ENCODE data around the gene TP63.

TP63 gene

DNA sequence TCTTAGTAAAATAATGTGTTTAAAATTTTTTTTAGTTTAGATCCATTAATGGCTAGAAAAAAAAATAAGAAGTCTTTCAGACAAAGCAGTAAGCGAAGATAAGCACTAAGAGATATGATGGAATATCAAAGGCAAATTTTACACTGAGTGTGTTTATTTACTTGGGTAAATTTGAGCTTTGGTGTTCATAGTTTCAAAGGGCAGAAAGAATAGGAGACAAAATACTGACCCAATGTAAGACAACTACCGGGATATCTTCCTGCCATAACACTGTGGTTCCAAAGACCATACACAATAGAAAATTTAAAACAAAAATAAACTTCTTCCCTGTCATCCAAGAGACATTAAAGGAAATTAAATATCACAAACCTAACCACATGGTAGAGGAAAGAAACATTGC lies 25.5 kb upstream of the TP63 start:
- TF ChIP-seq ZBTB7A (IDR thresholded peaks at IDR 0.05; ENCODE audit: low read depth) = no peak
- TF ChIP-seq CREB1 (IDR thresholded peaks at IDR 0.05; ENCODE audit: low read depth) = no peak
- TF ChIP-seq CEBPB (IDR thresholded peaks at IDR 0.05) = no peak
- no peak for TF ChIP-seq TCF12 (IDR thresholded peaks at IDR 0.05; ENCODE audit: low read depth)

DNA sequence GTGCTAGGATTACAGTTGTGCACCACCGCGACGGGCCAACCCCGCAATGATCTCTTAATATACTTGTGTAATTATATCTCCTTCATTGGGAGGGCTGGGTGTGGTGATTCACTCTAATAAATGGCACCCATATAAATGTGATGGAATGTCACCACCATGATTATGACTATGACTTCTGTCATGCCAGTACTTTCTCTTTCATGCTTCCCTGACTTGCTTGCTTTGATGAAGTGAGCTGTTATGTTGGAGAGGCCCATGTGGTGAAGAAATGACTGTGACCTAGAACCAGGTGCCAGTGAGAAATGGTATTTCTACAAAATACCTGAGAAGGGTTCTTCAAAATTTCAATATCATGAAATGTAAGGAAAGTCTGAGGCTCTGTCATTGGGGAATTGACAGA lies 24.4 kb upstream of the TP63 start:
- no peak for TF ChIP-seq YY1 (IDR thresholded peaks at IDR 0.05; ENCODE audit: low read depth)
- 0 out of 2 replicates have a peak, but pooled peaks have one; percentile 7 for TF ChIP-seq TCF12 (IDR thresholded peaks at IDR 0.05; ENCODE audit: low read depth)
- TF ChIP-seq NFIC (IDR thresholded peaks at IDR 0.05) = no peak
- peak; percentile 38; the same call in 1 of the 2 replicates for TF ChIP-seq EP300 (IDR thresholded peaks at IDR 0.05; ENCODE audit: borderline replicate concordance)

DNA sequence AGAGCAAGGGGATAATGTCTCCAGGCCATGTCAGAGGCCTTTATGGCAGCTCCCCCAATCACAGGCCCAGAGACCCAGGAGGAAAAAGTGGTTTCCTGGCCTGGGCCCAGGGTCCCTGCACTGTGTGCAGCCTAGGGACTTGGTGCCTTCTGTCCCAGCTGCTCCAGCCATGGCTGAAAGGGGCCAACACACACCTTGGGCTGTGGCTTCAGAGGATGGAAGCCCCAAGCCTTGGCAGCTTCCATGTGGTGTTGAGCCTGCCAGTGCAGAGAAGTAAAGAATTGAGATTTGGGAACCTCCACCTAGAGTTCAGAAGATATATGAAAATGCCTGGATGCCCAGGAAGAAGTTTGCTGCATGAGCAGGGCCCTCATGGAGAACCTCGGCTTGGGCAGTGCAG lies 18.1 kb upstream of the TP63 start:
- TF ChIP-seq CREB1 (IDR thresholded peaks at IDR 0.05; ENCODE audit: low read depth) (no peak), TAF1 (IDR thresholded peaks at IDR 0.05; ENCODE audit: low read depth) (no peak), YY1 (IDR thresholded peaks at IDR 0.05; ENCODE audit: low read depth) (no peak), FOXM1 (IDR thresholded peaks at IDR 0.05; ENCODE audit: borderline replicate concordance, low read depth) (no peak), CEBPB (IDR thresholded peaks at IDR 0.05) (no peak)
- TF ChIP-seq, protein P1, sequence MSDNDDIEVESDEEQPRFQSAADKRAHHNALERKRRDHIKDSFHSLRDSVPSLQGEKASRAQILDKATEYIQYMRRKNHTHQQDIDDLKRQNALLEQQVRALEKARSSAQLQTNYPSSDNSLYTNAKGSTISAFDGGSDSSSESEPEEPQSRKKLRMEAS (IDR thresholded peaks at IDR 0.05) = no peak

DNA sequence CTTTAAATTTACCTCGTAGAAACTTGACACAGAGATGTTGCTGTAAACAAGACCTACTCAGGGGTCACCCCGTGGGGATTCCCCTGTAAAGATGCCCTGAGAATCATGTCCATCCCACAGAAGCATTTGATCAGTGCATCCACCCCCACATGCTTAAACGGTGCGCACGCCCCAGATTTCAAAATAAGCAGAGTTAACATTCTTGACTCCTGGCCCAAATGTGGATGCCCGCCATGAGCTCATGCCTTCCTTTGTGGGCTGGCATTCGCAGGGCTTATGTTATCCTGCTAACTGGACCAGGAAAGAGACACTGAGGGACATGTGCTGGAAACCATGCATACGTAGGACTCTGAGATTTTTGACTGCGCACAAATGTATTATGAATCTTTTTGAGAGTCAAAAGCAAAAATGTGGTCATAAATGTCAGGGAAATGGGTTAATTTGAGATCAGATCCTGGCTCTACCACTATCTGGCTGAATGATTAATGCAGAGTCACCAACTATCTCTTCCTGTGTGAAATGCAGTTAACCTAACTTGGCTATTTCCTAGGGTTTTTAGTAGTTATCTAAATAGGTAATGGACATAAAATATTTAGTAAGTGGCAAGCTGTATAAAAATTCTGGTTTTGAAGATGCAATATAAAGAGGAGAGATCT lies 9.1 kb upstream of the TP63 start:
- no peak for TF ChIP-seq TAF1 (IDR thresholded peaks at IDR 0.05; ENCODE audit: low read depth)
- TF ChIP-seq RAD21 (IDR thresholded peaks at IDR 0.05; ENCODE audit: low read depth) = no peak
- TF ChIP-seq, protein P2, sequence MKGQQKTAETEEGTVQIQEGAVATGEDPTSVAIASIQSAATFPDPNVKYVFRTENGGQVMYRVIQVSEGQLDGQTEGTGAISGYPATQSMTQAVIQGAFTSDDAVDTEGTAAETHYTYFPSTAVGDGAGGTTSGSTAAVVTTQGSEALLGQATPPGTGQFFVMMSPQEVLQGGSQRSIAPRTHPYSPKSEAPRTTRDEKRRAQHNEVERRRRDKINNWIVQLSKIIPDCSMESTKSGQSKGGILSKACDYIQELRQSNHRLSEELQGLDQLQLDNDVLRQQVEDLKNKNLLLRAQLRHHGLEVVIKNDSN (IDR thresholded peaks at IDR 0.05) = no peak
- TF ChIP-seq ZBTB7A (IDR thresholded peaks at IDR 0.05; ENCODE audit: low read depth) = no peak
- TF ChIP-seq EGR1 (IDR thresholded peaks at IDR 0.05) = no peak
- TF ChIP-seq CEBPB (IDR thresholded peaks at IDR 0.05) = no peak
- no peak for TF ChIP-seq TCF12 (IDR thresholded peaks at IDR 0.05; ENCODE audit: low read depth)
- TF ChIP-seq, protein P1 (IDR thresholded peaks at IDR 0.05) = no peak
- TF ChIP-seq NFIC (IDR thresholded peaks at IDR 0.05) = no peak
- TF ChIP-seq, protein P3, sequence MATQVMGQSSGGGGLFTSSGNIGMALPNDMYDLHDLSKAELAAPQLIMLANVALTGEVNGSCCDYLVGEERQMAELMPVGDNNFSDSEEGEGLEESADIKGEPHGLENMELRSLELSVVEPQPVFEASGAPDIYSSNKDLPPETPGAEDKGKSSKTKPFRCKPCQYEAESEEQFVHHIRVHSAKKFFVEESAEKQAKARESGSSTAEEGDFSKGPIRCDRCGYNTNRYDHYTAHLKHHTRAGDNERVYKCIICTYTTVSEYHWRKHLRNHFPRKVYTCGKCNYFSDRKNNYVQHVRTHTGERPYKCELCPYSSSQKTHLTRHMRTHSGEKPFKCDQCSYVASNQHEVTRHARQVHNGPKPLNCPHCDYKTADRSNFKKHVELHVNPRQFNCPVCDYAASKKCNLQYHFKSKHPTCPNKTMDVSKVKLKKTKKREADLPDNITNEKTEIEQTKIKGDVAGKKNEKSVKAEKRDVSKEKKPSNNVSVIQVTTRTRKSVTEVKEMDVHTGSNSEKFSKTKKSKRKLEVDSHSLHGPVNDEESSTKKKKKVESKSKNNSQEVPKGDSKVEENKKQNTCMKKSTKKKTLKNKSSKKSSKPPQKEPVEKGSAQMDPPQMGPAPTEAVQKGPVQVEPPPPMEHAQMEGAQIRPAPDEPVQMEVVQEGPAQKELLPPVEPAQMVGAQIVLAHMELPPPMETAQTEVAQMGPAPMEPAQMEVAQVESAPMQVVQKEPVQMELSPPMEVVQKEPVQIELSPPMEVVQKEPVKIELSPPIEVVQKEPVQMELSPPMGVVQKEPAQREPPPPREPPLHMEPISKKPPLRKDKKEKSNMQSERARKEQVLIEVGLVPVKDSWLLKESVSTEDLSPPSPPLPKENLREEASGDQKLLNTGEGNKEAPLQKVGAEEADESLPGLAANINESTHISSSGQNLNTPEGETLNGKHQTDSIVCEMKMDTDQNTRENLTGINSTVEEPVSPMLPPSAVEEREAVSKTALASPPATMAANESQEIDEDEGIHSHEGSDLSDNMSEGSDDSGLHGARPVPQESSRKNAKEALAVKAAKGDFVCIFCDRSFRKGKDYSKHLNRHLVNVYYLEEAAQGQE (IDR thresholded peaks at IDR 0.05; ENCODE audit: low read depth) = no peak
- TF ChIP-seq YY1 (IDR thresholded peaks at IDR 0.05; ENCODE audit: low read depth) = no peak
- no peak for TF ChIP-seq TEAD4 (IDR thresholded peaks at IDR 0.05)

DNA sequence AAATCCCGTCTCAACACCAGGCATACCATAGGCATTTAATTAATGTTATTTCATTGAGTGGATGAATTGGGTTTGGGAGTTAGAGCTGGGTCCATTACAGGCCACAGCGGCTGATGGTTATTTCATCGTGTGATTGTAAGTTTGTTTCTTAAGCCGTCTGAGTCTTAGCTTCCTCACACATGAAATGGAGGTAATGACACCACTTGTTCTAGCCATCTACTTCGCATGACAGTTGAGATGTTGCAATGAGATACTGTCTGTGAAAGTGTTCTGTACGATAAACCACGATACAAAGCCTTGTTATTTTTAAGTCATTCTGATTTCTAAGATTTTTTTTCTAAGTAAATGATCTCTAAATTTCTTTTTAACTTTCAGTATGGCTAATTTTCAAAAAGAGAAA lies 8.6 kb upstream of the TP63 start:
- TF ChIP-seq, protein P1 (IDR thresholded peaks at IDR 0.05) = no peak
- TF ChIP-seq, protein P2 (IDR thresholded peaks at IDR 0.05) = no peak
- TF ChIP-seq YY1 (IDR thresholded peaks at IDR 0.05; ENCODE audit: low read depth) (no peak), RAD21 (IDR thresholded peaks at IDR 0.05; ENCODE audit: low read depth) (no peak), CEBPB (IDR thresholded peaks at IDR 0.05) (no peak), NFIC (IDR thresholded peaks at IDR 0.05) (no peak), EP300 (IDR thresholded peaks at IDR 0.05; ENCODE audit: borderline replicate concordance) (no peak), TAF1 (IDR thresholded peaks at IDR 0.05; ENCODE audit: low read depth) (no peak), FOXM1 (IDR thresholded peaks at IDR 0.05; ENCODE audit: borderline replicate concordance, low read depth) (no peak), ZBTB7A (IDR thresholded peaks at IDR 0.05; ENCODE audit: low read depth) (no peak), EGR1 (IDR thresholded peaks at IDR 0.05) (no peak), CREB1 (IDR thresholded peaks at IDR 0.05; ENCODE audit: low read depth) (no peak), TCF12 (IDR thresholded peaks at IDR 0.05; ENCODE audit: low read depth) (no peak), TEAD4 (IDR thresholded peaks at IDR 0.05) (no peak)
- TF ChIP-seq, protein P3 (IDR thresholded peaks at IDR 0.05; ENCODE audit: low read depth) = no peak

DNA sequence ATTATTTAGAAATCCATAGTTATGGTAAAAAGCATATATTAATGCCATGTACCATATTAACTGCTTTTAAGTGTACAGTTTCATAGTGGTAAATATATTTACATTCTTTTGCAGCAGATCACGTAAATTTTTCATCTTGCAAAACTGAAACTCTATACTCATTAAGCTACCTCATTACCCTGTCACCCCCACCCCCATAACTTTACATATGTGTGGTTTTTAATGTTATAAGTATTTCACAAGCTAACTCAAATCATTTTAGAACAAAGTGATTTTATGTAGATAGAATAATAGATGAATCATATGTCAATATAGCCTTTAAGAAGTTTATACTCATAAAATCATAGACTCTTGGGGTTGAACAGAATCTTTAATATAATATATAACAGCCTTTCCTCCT lies 7.1 kb upstream of the TP63 start:
- no peak for TF ChIP-seq ZBTB7A (IDR thresholded peaks at IDR 0.05; ENCODE audit: low read depth)
- TF ChIP-seq CEBPB (IDR thresholded peaks at IDR 0.05) = no peak
- no peak for TF ChIP-seq TCF12 (IDR thresholded peaks at IDR 0.05; ENCODE audit: low read depth)
- no peak for TF ChIP-seq TAF1 (IDR thresholded peaks at IDR 0.05; ENCODE audit: low read depth)
